Ishikawa (cell line): ENCODE data around the gene SLCO1B1.

ENCODE experiments used
- CEBPB ChIP-seq: IDR thresholded peaks from 2 replicates; pipeline ENCODE4 v1.6.1; 2012
- CREB1 ChIP-seq: IDR thresholded peaks from 2 replicates; pipeline ENCODE4 v1.6.1; 2012; ENCODE audit warnings: low read depth
- EGR1 ChIP-seq: IDR thresholded peaks from 2 replicates; pipeline ENCODE4 v1.6.1; 2012
- EP300 ChIP-seq: IDR thresholded peaks from 2 replicates; pipeline ENCODE4 v1.6.1; 2012; ENCODE audit warnings: borderline replicate concordance
- FOXM1 ChIP-seq: IDR thresholded peaks from 2 replicates; pipeline ENCODE4 v1.6.1; 2012; ENCODE audit warnings: low read depth, borderline replicate concordance
- MAX ChIP-seq: IDR thresholded peaks from 2 replicates; pipeline ENCODE4 v1.6.1; 2012
- NFIC ChIP-seq: IDR thresholded peaks from 2 replicates; pipeline ENCODE4 v1.6.1; 2012
- RAD21 ChIP-seq: IDR thresholded peaks from 2 replicates; pipeline ENCODE4 v1.6.1; 2012; ENCODE audit warnings: low read depth
- REST ChIP-seq: IDR thresholded peaks from 2 replicates; pipeline ENCODE4 v1.6.1; 2012; ENCODE audit warnings: low read depth, mild to moderate bottlenecking
- TAF1 ChIP-seq: IDR thresholded peaks from 2 replicates; pipeline ENCODE4 v1.6.1; 2012; ENCODE audit warnings: low read depth, mild to moderate bottlenecking
- TCF12 ChIP-seq: IDR thresholded peaks from 2 replicates; pipeline ENCODE4 v1.6.1; 2012; ENCODE audit warnings: low read depth
- TEAD4 ChIP-seq: IDR thresholded peaks from 2 replicates; pipeline ENCODE4 v1.6.1; 2012
- USF1 ChIP-seq: IDR thresholded peaks from 2 replicates; pipeline ENCODE4 v1.6.1; 2012
- YY1 ChIP-seq: IDR thresholded peaks from 2 replicates; pipeline ENCODE4 v1.6.1; 2012; ENCODE audit warnings: low read depth
- ZBTB7A ChIP-seq: IDR thresholded peaks from 2 replicates; pipeline ENCODE4 v1.6.1; 2012; ENCODE audit warnings: low read depth

Gene SLCO1B1

GRCh38 chr12:21130998-21131397, at the start of gene SLCO1B1:
Gene SLCO1B1 (plus strand): TSS chr12:21131194. CDS start chr12:21141575, 10,381 bp downstream.
- TF ChIP-seq USF1 (no peak), EGR1 (no peak), TCF12 (no peak), EP300 (no peak), YY1 (no peak), TEAD4 (no peak), REST (no peak), FOXM1 (no peak), NFIC (no peak), ZBTB7A (no peak), CEBPB (no peak), MAX (no peak), RAD21 (no peak)

GRCh38 chr12:21111732-21112131, 19.3 kb upstream of the SLCO1B1 start:
- TF ChIP-seq NFIC (no peak), REST (no peak), TCF12 (no peak), USF1 (no peak), TEAD4 (no peak), CEBPB (no peak), FOXM1 (no peak), ZBTB7A (no peak), MAX (no peak), RAD21 (no peak), EGR1 (no peak), YY1 (no peak), CREB1 (no peak), EP300 (no peak), TAF1 (no peak)

- no peak for TF ChIP-seq TCF12
- no peak for TF ChIP-seq RAD21
- no peak for TF ChIP-seq YY1
- no peak for TF ChIP-seq EGR1
- no peak for TF ChIP-seq USF1
- no peak for TF ChIP-seq NFIC
- no peak for TF ChIP-seq FOXM1
- TF ChIP-seq CEBPB, result no peak
- TF ChIP-seq ZBTB7A, result no peak
- TF ChIP-seq TAF1, result no peak
- no peak for TF ChIP-seq EP300
Observed at GRCh38 chr12:21113266-21113665, 17.7 kb upstream of the SLCO1B1 start.

- TF ChIP-seq EP300, result no peak
- TF ChIP-seq EGR1, result no peak
- TF ChIP-seq TAF1, result no peak
- TF ChIP-seq TCF12, result no peak
Observed at GRCh38 chr12:21117995-21118394, 13.0 kb upstream of the SLCO1B1 start.

GRCh38 chr12:21118760-21119159, 12.2 kb upstream of the SLCO1B1 start:
- no peak for TF ChIP-seq EP300

- TF ChIP-seq REST, result no peak
Observed at GRCh38 chr12:21129351-21129750, 1.6 kb upstream of the SLCO1B1 start.
